Stimulated activated CD8-positive, alpha-beta memory T cell treated with anti-CD3 and anti-CD28 coated beads, Interleukin-4, amount 100 ng/mL, for 1 hour (primary cell): ENCODE data around the gene PKP3.
"Not testable (repeated sequence)": the region's sequence is repeated elsewhere in the genome, so short reads cannot be mapped to it uniquely, and the experiment has no call there.

ENCODE experiments used
- DNase-seq, 2 donors: peaks; one replicate each; pipeline ENCODE4 v3.0.0-alpha.2; 2020; ENCODE audit warnings: low read depth in 2 of 2, low spot score in 1 of 2

Gene PKP3, protein sequence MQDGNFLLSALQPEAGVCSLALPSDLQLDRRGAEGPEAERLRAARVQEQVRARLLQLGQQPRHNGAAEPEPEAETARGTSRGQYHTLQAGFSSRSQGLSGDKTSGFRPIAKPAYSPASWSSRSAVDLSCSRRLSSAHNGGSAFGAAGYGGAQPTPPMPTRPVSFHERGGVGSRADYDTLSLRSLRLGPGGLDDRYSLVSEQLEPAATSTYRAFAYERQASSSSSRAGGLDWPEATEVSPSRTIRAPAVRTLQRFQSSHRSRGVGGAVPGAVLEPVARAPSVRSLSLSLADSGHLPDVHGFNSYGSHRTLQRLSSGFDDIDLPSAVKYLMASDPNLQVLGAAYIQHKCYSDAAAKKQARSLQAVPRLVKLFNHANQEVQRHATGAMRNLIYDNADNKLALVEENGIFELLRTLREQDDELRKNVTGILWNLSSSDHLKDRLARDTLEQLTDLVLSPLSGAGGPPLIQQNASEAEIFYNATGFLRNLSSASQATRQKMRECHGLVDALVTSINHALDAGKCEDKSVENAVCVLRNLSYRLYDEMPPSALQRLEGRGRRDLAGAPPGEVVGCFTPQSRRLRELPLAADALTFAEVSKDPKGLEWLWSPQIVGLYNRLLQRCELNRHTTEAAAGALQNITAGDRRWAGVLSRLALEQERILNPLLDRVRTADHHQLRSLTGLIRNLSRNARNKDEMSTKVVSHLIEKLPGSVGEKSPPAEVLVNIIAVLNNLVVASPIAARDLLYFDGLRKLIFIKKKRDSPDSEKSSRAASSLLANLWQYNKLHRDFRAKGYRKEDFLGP

DNA sequence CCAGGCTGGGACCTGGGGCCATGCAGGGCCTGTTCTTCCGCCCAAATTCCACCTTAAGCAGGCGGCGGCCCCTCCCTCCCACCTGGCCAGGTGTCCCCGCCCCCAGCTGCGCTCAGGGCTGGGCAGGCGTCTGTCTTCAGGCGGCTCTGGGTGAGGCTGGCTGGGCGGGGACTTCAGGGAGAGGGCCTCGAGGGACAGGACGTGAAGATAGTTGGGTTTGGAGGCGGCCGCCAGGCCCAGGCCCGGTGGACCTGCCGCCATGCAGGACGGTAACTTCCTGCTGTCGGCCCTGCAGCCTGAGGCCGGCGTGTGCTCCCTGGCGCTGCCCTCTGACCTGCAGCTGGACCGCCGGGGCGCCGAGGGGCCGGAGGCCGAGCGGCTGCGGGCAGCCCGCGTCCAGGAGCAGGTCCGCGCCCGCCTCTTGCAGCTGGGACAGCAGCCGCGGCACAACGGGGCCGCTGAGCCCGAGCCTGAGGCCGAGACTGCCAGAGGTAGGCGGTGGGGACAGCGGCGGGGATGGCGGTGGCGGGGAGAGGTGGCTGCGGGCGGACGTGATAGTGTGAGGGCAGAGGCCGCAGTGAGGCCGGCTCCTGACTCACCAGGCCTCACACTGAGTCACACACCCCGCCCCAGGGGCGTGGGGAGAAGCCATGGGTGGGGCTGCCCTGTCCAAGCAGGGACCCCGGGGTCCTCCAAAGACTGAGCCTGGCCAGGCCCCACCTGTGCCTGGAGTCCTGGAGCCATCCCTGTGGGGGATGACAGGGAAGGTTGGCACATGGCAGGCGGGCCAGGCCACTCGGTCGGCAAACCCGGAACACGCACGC lies at the start of gene PKP3:
Gene PKP3, plus strand, starts transcription at position 176 of the 824 bp plus-strand sequence. Its CDS starts 84 bp downstream, at position 260.
- DNase-seq = no peak

DNA sequence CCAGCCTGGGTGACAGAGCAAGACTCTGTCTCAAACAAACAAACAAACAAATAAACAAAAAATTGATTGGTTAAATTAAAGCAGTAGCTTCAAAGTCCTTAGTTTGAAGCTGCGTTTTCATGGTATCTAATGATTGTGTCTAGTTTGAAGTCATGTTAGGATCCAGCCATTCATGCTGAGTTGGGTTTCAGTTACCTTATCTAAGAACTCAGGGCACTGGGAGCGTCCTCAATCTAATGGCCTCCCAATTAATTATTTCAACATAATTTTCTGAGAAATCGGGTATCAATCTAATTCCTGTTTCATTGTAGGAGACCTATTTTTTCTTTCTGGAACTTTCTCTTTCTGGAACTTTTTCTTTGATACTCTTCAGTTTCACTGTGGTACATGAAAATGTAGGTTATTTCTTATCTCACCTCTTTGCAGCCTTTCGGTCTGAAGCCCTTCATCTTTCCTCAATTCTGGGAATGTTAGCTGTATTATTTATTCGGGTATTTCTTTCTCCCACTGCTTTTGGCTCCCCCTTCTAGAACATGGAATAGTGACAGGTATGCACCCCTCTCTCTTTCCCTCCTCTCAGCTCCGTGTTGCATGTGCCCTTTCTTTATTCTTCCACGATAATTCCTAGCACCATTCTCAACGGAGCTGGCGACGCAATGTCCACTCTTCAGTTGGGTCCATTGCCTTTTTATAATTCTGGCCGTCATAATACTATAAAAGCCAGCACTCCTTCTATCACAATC lies 49.0 kb upstream of the PKP3 start:
- DNase-seq = no peak

DNA sequence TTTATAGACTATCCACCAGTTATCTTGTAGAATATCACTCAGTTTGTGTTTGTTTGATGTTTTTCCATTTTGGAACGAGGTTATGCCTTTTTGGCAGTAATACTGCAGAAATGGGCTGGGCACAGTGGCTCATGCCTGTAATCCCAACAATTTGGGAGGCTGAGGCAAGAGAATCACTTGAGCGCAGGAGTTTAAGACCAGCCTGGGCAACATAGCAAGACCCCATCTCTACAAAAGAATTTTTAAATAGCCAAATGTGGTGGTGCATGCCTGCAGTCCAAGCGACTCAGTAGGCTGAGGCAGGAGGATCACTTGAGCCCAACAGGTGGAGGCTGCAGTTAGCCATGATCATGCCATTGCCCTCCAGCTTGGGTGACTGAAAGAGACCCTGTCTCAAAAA lies 47.5 kb upstream of the PKP3 start:
- no peak for DNase-seq

- DNase-seq = not testable (repeated sequence)
Observed at GRCh38 chr11:349270-349954, 44.6 kb upstream of the PKP3 start.

DNA sequence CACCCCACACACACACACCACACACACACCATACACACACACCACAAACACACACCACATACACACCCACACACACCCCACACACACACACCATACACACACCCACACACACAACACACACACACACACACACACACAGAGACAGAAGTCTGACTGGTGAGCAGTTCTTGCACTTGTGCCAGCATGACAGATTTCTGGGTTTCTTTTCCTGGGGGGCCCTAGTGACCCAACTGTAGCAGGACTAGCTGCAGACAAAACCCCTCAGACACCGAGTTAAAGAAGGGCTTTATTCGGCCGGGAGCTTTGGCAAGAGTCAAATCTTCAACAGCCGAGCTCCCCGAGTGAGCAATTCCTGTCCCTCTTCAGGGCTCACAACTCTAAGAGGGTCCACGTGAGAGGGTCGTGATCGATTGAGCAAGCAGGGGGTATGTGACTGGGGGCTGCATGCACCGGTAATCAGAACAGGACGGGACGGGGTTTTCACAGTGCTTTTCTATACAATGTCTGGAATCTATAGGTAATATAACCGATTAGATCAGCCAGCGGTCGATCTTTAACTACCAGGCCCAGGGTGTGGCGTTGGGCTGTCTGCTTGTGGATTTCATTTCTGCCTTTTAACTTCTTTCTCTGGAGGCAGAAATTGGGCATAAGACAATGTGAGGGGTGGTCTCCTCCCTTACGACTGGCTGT lies 43.8 kb upstream of the PKP3 start:
- not testable (repeated sequence) for DNase-seq

DNA sequence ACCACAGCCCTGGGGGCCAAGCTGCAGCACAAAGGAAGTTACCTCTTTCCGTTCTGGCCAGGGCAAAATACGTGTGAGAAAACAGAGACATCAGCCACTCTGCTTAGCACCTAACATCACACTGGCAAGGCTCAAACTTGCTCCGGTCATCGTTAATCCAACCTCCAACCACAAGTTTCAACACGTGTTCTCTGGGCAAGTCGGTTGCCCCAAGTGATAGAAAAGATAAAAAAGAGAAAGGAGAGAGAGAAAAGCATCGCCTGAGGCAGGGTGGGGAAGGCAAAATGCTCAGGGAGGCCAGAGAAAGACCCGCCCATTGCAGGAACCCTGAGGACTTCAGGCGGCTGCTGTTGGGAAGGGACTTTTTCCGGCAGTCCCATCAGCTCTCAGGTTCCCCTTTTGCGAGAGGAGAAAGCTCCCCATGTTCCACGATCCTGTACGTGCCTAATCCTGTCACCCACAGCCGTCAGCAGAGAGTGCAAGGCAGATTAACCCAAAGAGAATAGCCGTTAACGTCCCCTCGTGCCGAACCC lies 43.2 kb upstream of the PKP3 start:
- DNase-seq = no peak

- DNase-seq = no peak
Observed at GRCh38 chr11:351411-351810, 42.6 kb upstream of the PKP3 start.

DNA sequence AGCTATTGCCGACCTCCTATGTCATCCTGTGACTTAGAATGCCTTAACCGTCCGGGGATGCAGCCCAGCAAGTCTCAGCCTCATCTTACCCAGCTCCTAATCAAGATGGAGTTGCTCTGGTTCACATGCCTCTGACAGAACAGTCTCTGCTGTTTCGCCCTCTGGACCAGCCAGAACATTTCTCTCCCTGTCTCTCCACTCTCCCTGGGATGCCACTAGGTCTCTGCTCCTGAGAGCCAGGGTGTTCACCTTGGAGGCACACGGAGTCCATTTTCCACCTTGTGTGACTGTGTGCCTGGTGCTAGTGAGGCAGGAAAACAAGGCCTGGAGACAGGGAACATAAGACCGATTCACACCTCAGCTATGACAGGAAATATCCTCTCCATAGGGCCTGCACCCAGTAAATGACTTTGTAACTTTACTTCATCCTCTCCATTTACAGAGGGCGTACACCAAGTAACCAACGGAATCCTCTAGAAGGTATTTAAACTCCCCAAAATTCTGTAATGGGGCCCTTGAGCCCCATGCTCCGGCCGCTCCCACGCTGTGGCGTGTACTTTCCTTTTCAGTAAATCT lies 41.5 kb upstream of the PKP3 start:
- DNase-seq = no peak

GRCh38 chr11:353179-353873 lies 40.7 kb upstream of the PKP3 start:
- DNase-seq = no peak

- DNase-seq = peak; percentile 54 to 78
Observed at GRCh38 chr11:355581-356458, 38.2 kb upstream of the PKP3 start.

- DNase-seq = no peak
Observed at GRCh38 chr11:356610-357009, 37.4 kb upstream of the PKP3 start.

DNA sequence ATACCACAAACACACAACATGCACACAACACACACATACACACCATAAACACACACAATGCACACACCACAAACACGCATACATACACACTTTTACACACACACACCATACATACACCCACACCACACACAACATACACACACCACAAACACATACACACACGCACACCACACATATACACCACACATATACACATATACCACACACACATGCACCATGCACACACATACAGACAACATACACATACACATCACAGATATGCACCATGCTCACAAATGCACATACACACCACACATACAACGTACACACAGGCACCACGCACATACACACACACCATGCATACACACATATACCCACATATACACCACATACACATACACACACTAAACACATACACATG lies 36.4 kb upstream of the PKP3 start:
- no peak for DNase-seq

DNA sequence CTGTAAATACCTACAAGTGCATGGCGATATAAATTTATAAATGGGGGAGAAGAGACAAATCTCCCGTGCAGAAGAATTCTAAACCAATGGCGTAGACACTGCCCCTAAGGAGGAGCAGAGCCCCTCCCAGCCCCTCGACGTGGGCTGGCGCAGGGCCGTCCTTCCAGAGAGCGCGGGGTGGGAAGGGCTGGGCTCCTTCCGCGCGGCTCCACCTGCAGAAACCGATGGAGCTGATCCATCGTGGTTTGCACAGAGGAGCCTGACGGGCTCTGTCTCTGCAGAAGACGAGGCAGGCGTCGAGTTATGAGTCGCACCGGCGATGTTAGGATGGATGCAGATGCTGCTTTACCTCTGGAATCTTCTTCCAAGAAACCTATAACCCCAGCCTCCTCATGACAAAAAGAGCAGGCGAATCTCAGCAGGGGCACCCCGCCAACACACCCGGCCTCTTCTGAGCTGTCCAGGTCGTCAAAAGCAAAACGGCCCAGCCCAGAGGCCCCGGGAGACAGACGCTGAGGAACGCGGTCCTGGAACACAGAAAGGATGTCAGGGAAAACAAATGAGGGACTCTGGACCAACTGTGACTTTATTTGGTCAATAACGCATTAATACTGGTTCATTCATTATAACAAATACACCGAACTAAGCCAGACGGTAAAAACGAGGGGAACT lies 35.7 kb upstream of the PKP3 start:
- no peak for DNase-seq

DNA sequence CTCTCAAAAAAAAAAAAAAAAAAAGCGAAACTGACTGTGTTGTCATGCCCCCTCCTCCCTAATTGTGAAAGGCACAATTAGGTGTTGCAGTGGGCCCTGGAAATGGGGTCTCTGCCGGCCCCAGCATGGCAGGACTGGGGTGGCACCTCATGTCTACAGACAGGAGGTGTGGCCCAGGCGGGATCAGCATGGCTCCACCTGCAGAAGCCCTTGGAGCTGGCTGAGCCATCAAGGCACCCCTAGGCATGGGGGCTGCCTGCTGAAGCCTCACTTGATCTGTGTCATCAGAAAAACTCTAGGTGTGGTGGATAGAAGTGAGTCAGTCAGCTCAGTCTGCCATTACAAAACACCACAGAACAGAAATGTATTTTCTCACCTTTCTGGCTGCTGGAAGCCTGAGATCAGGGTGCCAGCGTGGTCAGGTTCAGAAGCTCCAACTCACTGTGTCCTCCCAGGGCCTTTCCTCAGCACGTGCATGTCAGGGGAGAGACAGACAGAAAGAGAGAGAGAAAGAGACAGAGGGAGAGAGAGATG lies 34.8 kb upstream of the PKP3 start:
- no peak for DNase-seq

GRCh38 chr11:360326-361280 lies 33.4 kb upstream of the PKP3 start:
- no peak for DNase-seq
